WERI-Rb-1 (cell line): Measurements from ENCODE around the gene TMC6.

Experiments used
- DNase-seq: peaks from one replicate; pipeline ENCODE4 v3.0.0-alpha.2; 2020
- H3K27ac ChIP-seq: fragments of 250-450 bp; sonication (Bioruptor Pico); 2 replicates; pipeline ENCODE4 v1.5.1; 2020; ENCODE audit warnings: mild to moderate bottlenecking, moderate library complexity
- H3K27me3 ChIP-seq: fragments of 250-450 bp; sonication (Bioruptor Pico); 2 replicates; pipeline ENCODE4 v1.5.1; 2021; ENCODE audit warnings: mild to moderate bottlenecking, low read depth, moderate library complexity; ENCODE audit not compliant: insufficient read depth, severe bottlenecking
- H3K36me3 ChIP-seq: fragments of 250-450 bp; sonication (Bioruptor Pico); 2 replicates; pipeline ENCODE4 v1.5.1; 2020; ENCODE audit warnings: mild to moderate bottlenecking, moderate library complexity
- H3K4me3 ChIP-seq: 2 replicates; pipeline ENCODE4 v1.5.1; 2011; ENCODE audit warnings: low read depth, mild to moderate bottlenecking, control low read depth, low read length
- H3K9me3 ChIP-seq: fragments of 250-450 bp; sonication (Bioruptor Pico); 2 replicates; pipeline ENCODE4 v1.5.1; 2021; ENCODE audit warnings: mild to moderate bottlenecking, moderate library complexity; ENCODE audit not compliant: severe bottlenecking
- CTCF ChIP-seq: IDR thresholded peaks from 2 replicates; pipeline ENCODE4 v1.5.1; 2011; ENCODE audit warnings: low read depth, mild to moderate bottlenecking, control low read depth, inconsistent platforms, low read length

The TMC6 gene

GRCh38 chr17:78111727-78112517 is 16.6 kb downstream of the TMC6 start:
- Histone ChIP-seq H3K27me3 (no peaks in the 10 kb centered on the region), H3K9me3 (no peaks in the 10 kb centered on the region), H3K4me3 (no peak overlapping the region), H3K36me3 (no peaks in the 10 kb centered on the region; the same call in 1 of the 2 replicates), H3K27ac (no peak overlapping the region)
- TF ChIP-seq CTCF: no peak
- DNase-seq: no peak

- no peak for TF ChIP-seq CTCF
- Histone ChIP-seq H3K36me3 (no peaks in the 10 kb centered on the region; the same call in 1 of the 2 replicates), H3K4me3 (no peak overlapping the region), H3K27ac (no peak overlapping the region), H3K27me3 (no peaks in the 10 kb centered on the region), H3K9me3 (no peaks in the 10 kb centered on the region)
- DNase-seq: no peak
Measured at GRCh38 chr17:78111016-78111726, 17.4 kb downstream of the TMC6 start.

GRCh38 chr17:78110363-78111015 is 18.1 kb downstream of the TMC6 start:
- Histone ChIP-seq H3K4me3 (no peak overlapping the region), H3K36me3 (no peaks in the 10 kb centered on the region; the same call in 1 of the 2 replicates), H3K9me3 (no peaks in the 10 kb centered on the region), H3K27me3 (no peaks in the 10 kb centered on the region), H3K27ac (no peak overlapping the region)
- no peak for DNase-seq
- no peak for TF ChIP-seq CTCF

GRCh38 chr17:78109489-78109761 is 19.1 kb downstream of the TMC6 start:
- H3K27ac ChIP-seq: no peak overlapping the region
- H3K27me3 ChIP-seq: no peaks in the 10 kb centered on the region
- TF ChIP-seq CTCF: no peak
- DNase-seq: no peak
- no peaks in the 10 kb centered on the region for H3K9me3 ChIP-seq
- H3K36me3 ChIP-seq: peaks cover 3% of the 10 kb centered on the region
- no peak overlapping the region for H3K4me3 ChIP-seq

GRCh38 chr17:78108726-78109488 is 19.6 kb downstream of the TMC6 start:
- Histone ChIP-seq H3K36me3 (peaks cover 9% of the 10 kb centered on the region), H3K9me3 (no peaks in the 10 kb centered on the region), H3K27me3 (no peaks in the 10 kb centered on the region), H3K27ac (no peak overlapping the region), H3K4me3 (no peak overlapping the region)
- no peak for TF ChIP-seq CTCF
- no peak for DNase-seq
